ENCODE data around the gene UBE2J1.
"Not testable (repeated sequence)": the region's sequence is repeated elsewhere in the genome, so short reads cannot be mapped to it uniquely, and the experiment has no call there.

Gene UBE2J1

DNA sequence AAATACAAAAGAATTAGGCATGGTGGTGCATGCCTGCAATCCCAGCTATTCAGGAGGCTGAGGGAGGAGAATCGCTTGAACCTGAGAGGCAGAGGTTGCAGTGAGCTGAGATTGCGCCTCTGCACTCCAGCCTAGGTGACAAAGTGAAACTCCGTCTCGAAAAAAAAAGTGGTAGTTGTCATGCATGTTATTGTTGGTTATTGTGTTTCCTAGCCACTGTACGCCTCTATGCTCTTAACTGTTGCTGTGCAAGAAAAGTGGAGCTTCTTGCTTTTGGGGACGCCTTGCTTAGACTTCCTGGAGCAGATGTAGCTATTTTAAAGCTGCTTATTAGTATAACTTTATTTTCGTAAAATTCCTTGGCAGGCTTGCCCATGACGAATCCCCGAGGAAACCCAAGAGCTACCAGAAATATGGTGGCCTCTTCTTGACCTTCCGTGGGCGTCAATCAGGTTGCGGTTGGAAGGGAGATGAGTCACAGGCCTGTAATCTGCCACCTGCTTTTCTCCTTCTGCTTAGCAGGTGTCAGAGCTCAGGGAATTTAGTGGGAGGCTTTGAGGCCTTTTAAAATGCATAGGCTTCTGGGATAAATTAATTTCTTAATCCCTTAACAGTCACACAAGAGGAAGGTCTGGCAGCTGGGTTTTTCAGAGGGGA is 54.7 kb downstream of the UBE2J1 start:
- intact Hi-C loops (cut with DNase I; ENCODE audit: low total_unique reads), result no loop called here
- no peak overlapping the region for H3K4me3 ChIP-seq
- peak overlapping the region in 1 of 2 donors; percentile 30 for H3K27ac ChIP-seq
- TF ChIP-seq, protein P1, sequence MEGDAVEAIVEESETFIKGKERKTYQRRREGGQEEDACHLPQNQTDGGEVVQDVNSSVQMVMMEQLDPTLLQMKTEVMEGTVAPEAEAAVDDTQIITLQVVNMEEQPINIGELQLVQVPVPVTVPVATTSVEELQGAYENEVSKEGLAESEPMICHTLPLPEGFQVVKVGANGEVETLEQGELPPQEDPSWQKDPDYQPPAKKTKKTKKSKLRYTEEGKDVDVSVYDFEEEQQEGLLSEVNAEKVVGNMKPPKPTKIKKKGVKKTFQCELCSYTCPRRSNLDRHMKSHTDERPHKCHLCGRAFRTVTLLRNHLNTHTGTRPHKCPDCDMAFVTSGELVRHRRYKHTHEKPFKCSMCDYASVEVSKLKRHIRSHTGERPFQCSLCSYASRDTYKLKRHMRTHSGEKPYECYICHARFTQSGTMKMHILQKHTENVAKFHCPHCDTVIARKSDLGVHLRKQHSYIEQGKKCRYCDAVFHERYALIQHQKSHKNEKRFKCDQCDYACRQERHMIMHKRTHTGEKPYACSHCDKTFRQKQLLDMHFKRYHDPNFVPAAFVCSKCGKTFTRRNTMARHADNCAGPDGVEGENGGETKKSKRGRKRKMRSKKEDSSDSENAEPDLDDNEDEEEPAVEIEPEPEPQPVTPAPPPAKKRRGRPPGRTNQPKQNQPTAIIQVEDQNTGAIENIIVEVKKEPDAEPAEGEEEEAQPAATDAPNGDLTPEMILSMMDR (IDR thresholded peaks at IDR 0.05), result no peak
- H3K9me3 ChIP-seq, result no peaks in the 10 kb centered on the region
- no peaks in the 10 kb centered on the region for H3K36me3 ChIP-seq
- H3K27me3 ChIP-seq, result no peaks in the 10 kb centered on the region
- DNase-seq, result peak in 1 of 2 donors; percentile 44
- peaks cover 0 to 21% (median 20%) of the 10 kb centered on the region in 4 donors for H3K4me1 ChIP-seq

DNA sequence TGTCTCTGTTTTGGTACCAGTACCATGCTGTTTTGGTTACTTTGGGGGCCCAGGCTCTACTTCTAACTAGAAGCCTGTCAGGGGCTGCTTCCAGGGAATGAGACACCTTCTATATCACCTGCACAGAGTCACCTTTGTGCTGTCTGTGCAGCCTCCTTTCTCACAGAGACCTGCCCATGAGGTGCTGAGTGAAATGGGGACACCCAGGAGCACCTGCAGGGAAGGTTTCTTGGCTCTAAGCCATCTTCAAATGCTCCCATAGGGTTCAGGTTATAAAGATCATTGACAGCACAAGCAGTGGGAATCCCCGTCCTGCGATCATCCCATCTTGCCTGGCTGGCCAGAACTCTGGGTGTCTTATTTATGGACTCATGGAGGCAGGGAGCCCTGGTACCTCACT is 56.5 kb downstream of the UBE2J1 start:
- Histone ChIP-seq H3K27me3 (no peaks in the 10 kb centered on the region), H3K27ac (no peak overlapping the region), H3K4me1 (peaks cover 0 to 21% (median 20%) of the 10 kb centered on the region in 4 donors), H3K4me3 (no peak overlapping the region), H3K9me3 (no peaks in the 10 kb centered on the region), H3K36me3 (no peaks in the 10 kb centered on the region)
- TF ChIP-seq, protein P1 (IDR thresholded peaks at IDR 0.05), result no peak
- intact Hi-C loops (cut with DNase I; ENCODE audit: low total_unique reads), result no loop called here
- no peak for DNase-seq

DNA sequence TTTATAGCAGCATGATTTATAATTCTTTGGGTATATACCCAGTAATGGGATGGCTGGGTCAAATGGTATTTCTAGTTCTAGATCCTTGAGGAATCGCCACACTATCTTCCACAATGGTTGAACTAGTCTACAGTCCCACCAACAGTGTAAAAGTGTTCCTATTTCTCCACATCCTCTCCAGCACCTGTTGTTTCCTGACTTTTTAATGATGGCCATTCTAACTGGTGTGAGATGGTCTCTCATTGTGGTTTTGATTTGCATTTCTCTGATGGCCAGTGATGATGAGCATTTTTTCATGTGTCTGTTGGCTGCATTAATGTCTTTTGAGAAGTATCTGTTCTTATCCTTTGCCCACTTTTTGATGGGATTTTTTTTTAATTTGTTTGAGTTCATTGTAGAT is 57.4 kb downstream of the UBE2J1 start:
- H3K27me3 ChIP-seq; H3K9me3 ChIP-seq; H3K27ac ChIP-seq; DNase-seq; H3K36me3 ChIP-seq; intact Hi-C loops (cut with DNase I; ENCODE audit: low total_unique reads); H3K4me3 ChIP-seq: not testable (repeated sequence)
- peaks cover 0 to 21% (median 20%) of the 10 kb centered on the region in 4 donors for H3K4me1 ChIP-seq

- intact Hi-C loops (cut with DNase I; ENCODE audit: low total_unique reads), result no loop called here
- H3K4me1 ChIP-seq, result no peaks in the 10 kb centered on the region
- no peaks in the 10 kb centered on the region for H3K27me3 ChIP-seq
- TF ChIP-seq, protein P1 (IDR thresholded peaks at IDR 0.05), result no peak
- no peak overlapping the region for H3K27ac ChIP-seq
- no peaks in the 10 kb centered on the region for H3K36me3 ChIP-seq
- H3K9me3 ChIP-seq, result no peaks in the 10 kb centered on the region
- no peak for DNase-seq
- H3K4me3 ChIP-seq, result no peak overlapping the region
These were observed 61.2 kb downstream of the UBE2J1 start for GRCh38 chr6:89291256-89291819.

- Histone ChIP-seq H3K27ac (no peak overlapping the region), H3K4me3 (no peak overlapping the region), H3K27me3 (no peaks in the 10 kb centered on the region), H3K4me1 (no peaks in the 10 kb centered on the region), H3K36me3 (no peaks in the 10 kb centered on the region), H3K9me3 (no peaks in the 10 kb centered on the region)
- intact Hi-C loops (cut with DNase I; ENCODE audit: low total_unique reads), result no loop called here
- no peak for DNase-seq
- TF ChIP-seq, protein P1 (IDR thresholded peaks at IDR 0.05), result no peak
These were observed 61.9 kb downstream of the UBE2J1 start for GRCh38 chr6:89290401-89291155.

DNA sequence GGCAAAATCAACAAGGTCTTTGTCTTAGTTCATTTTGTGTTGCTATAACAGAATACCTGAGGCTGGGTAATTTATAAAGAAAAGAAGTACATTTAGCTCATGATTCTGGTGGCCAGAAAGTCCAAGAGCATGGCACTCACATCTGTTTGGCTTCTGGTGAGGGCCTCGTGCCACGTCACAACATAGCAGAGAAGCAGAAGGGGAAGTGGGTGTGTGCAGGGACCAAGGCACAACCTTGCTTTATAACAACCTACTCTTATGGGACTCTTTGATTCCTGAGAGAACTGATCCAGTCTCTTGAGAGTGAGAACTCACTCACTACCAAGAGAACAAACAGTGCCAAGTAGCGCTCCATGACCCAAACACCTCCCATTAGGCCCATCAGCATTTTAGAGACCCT is 62.8 kb downstream of the UBE2J1 start:
- TF ChIP-seq, protein P1 (IDR thresholded peaks at IDR 0.05), result no peak
- Histone ChIP-seq H3K27ac (no peak overlapping the region), H3K4me3 (no peak overlapping the region), H3K27me3 (no peaks in the 10 kb centered on the region), H3K4me1 (no peaks in the 10 kb centered on the region), H3K9me3 (no peaks in the 10 kb centered on the region), H3K36me3 (no peaks in the 10 kb centered on the region)
- no peak for DNase-seq
- intact Hi-C loops (cut with DNase I; ENCODE audit: low total_unique reads), result no loop called here
